Psoas muscle (tissue), 8 donors: ENCODE measurements around the gene CACNB4. TPM values are rescaled to one million over a fixed set of nuclear protein-coding genes. Genes with fewer than 3 reads are reported as not detected.

Source experiments
- ATAC-seq, 4 donors: fragments of 200-7000 bp; cut with Tn5 transposase; one replicate each; pipeline ENCODE4 v1.9.1; 2020; ENCODE audit warnings: moderate library complexity in 3 of 4, mild to moderate bottlenecking in 2 of 4
- DNase-seq, 2 donors: peaks; one replicate each; pipeline ENCODE4 v3.0.0-alpha.2; 2020
- H3K27ac ChIP-seq: fragments of 200-600 bp; one replicate; pipeline ENCODE4 v1.8.0; 2022
- H3K27me3 ChIP-seq, 3 donors: fragments of 200-600 bp in 1 of 3; one replicate each; pipeline versions ENCODE4 v1.6.1 to v1.8.0; 2013 to 2022; ENCODE audit warnings: low read length in 2 of 3, mild to moderate bottlenecking in 2 of 3, moderate library complexity in 1 of 3; ENCODE audit not compliant: insufficient read depth in 3 of 3
- H3K36me3 ChIP-seq, 2 donors: fragments of 200-600 bp in 1 of 2; one replicate each; pipeline versions ENCODE4 v1.6.1 to v1.8.0; 2013 to 2022; ENCODE audit warnings: low read depth in 1 of 2, mild to moderate bottlenecking in 1 of 2, moderate library complexity in 1 of 2; ENCODE audit not compliant: insufficient read depth in 1 of 2
- H3K4me1 ChIP-seq: fragments of 200-600 bp; one replicate; pipeline ENCODE4 v1.8.0; 2022
- H3K4me3 ChIP-seq: fragments of 200-600 bp; one replicate; pipeline ENCODE4 v1.8.0; 2022; ENCODE audit warnings: mild to moderate bottlenecking
- H3K9me3 ChIP-seq: fragments of 200-600 bp; one replicate; pipeline ENCODE4 v1.8.0; 2022
- WGBS, 3 donors: extraction: QIAGEN DNeasy Blood & Tissue Kit; methylation state at CpG; one replicate each; pipeline versions ENCODE4 v1.1.6 to v1.1.7; 2013; 5-methylcytosine and 5-hydroxymethylcytosine counted together
- intact Hi-C, 2 donors: fragments of 100-400 bp; cut with DNase I; formaldehyde crosslinking; loops; one replicate each; pipeline versions ENCODE4 v1.11.0 to v1.14.2; 2022
- polyA plus RNA-seq, 3 donors: library from polyadenylated mRNA; stranded (reverse); fragments of 200-250 nt; gene quantifications; one replicate each; pipeline ENCODE4 v1.2.3, GENCODE V29; 2013
- total RNA-seq, 4 donors: library from RNA; stranded (reverse); fragmentation: NEBNext Ultra II Directional in 2 of 4; extraction: Animal tissue kit (Norgen Biotek cat#: 25700) in 2 of 4; gene quantifications; one replicate each; pipeline versions ENCODE4 v1.2.1 to v1.2.4, GENCODE V29; 2021 to 2023
- TF ChIP-seq, protein P1 (sequence below): fragments of 200-600 bp; IDR thresholded peaks from one replicate; pipeline ENCODE4 v1.8.0; 2022; ENCODE audit warnings: antibody characterized with exemption
- donor health status: healthy with polysubstance abuse.
- donor health status: DM: no; HTN: no; CAD: no; lungs with moderate emphysema.
- donor health status: Bipolar disorder and iron deficiency.
- donor health status: healthy.
- donor health status: DM: yes; HTN: yes; CAD: no.
- donor health status: DM: no; HTN: no; CAD: no.
- donor health status: DM: no; HTN: no; CAD: no.
- donor health status: DM: yes; HTN: yes; CAD: no.

Gene CACNB4
- total and polyA plus RNA-seq, 7 donors: 0.10 to 1.1 (median 0.21) TPM

- DNase-seq (no peak), ATAC-seq (no peak)
- intact Hi-C loops: loop anchor here in 1 of 2 donors (5.0 kb wide), 1 partner anchor 78 kb away; no protein-coding TSS in a partner anchor
These were observed 308.2 kb downstream of the CACNB4 start for GRCh38 chr2:151790689-151791088.

GRCh38 chr2:151789055-151789834 lies 309.6 kb downstream of the CACNB4 start:
- H3K9me3 ChIP-seq: no peaks in the 10 kb centered on the region
- intact Hi-C loops: loop anchor here in 1 of 2 donors (5.0 kb wide), 2 partner anchors 33 to 72 kb away; no protein-coding TSS in a partner anchor
- H3K36me3 ChIP-seq: peaks cover 0 to 7% of the 10 kb centered on the region in 2 donors
- DNase-seq (no peak), ATAC-seq (no peak)
- WGBS, 3 donors: 66 to 92% (median 74%) methylated on average over 4 of the region's 4 CpGs
- no peak overlapping the region for H3K4me3 ChIP-seq
- no peaks in the 10 kb centered on the region for H3K27me3 ChIP-seq
- peaks cover 22% of the 10 kb centered on the region for H3K4me1 ChIP-seq
- TF ChIP-seq, protein P1, sequence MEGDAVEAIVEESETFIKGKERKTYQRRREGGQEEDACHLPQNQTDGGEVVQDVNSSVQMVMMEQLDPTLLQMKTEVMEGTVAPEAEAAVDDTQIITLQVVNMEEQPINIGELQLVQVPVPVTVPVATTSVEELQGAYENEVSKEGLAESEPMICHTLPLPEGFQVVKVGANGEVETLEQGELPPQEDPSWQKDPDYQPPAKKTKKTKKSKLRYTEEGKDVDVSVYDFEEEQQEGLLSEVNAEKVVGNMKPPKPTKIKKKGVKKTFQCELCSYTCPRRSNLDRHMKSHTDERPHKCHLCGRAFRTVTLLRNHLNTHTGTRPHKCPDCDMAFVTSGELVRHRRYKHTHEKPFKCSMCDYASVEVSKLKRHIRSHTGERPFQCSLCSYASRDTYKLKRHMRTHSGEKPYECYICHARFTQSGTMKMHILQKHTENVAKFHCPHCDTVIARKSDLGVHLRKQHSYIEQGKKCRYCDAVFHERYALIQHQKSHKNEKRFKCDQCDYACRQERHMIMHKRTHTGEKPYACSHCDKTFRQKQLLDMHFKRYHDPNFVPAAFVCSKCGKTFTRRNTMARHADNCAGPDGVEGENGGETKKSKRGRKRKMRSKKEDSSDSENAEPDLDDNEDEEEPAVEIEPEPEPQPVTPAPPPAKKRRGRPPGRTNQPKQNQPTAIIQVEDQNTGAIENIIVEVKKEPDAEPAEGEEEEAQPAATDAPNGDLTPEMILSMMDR: no peak
- H3K27ac ChIP-seq: peak overlapping the region; percentile 90

More at GRCh38 chr2:151790689-151791088, 308.2 kb downstream of the CACNB4 start:
- H3K36me3 ChIP-seq: no peaks in the 10 kb centered on the region
- H3K4me1 ChIP-seq: peaks cover 16% of the 10 kb centered on the region
- no peaks in the 10 kb centered on the region for H3K9me3 ChIP-seq
- no peak overlapping the region for H3K27ac ChIP-seq
- 95 to 100% (median 100%) methylated on average over 1 of the region's 1 CpG for WGBS, 3 donors
- no peak overlapping the region for H3K4me3 ChIP-seq
- TF ChIP-seq, protein P1: no peak
- H3K27me3 ChIP-seq: no peaks in the 10 kb centered on the region

- peak overlapping the region; percentile 52 for H3K4me3 ChIP-seq
- H3K9me3 ChIP-seq: no peaks in the 10 kb centered on the region
- peak; percentile 76 to 89 (median 82) for ATAC-seq
- 17 to 32% (median 21%) methylated on average over 1 of the region's 1 CpG for WGBS, 3 donors
- peaks cover 22% of the 10 kb centered on the region for H3K4me1 ChIP-seq
- H3K27me3 ChIP-seq: no peaks in the 10 kb centered on the region
- H3K36me3 ChIP-seq: peaks cover 0 to 19% of the 10 kb centered on the region in 2 donors
- peak overlapping the region; percentile 90 for H3K27ac ChIP-seq
- TF ChIP-seq, protein P1: no peak
- DNase-seq: no peak
- intact Hi-C loops: loop anchor here in 1 of 2 donors (5.0 kb wide), 2 partner anchors 36 to 69 kb away; no protein-coding TSS in a partner anchor
These were observed 312.4 kb downstream of the CACNB4 start for GRCh38 chr2:151786483-151786882.

- intact Hi-C loops: loop anchor here in 1 of 2 donors (5.0 kb wide), 2 partner anchors 36 to 69 kb away; no protein-coding TSS in a partner anchor
- no peaks in the 10 kb centered on the region for H3K9me3 ChIP-seq
- H3K4me3 ChIP-seq: peak overlapping the region; percentile 52
- TF ChIP-seq, protein P1: no peak
- H3K36me3 ChIP-seq: peaks cover 0 to 23% of the 10 kb centered on the region in 2 donors
- H3K27ac ChIP-seq: peak overlapping the region; percentile 90
- H3K4me1 ChIP-seq: peaks cover 22% of the 10 kb centered on the region
- DNase-seq (no peak), ATAC-seq (peak; percentile 48 to 82 (median 76))
- 31 to 39% (median 37%) methylated on average over 5 of the region's 5 CpGs for WGBS, 3 donors
- H3K27me3 ChIP-seq: no peaks in the 10 kb centered on the region
These were observed 312.8 kb downstream of the CACNB4 start for GRCh38 chr2:151786077-151786476.
